ENCODE measurements around the gene LSM12.

DNA sequence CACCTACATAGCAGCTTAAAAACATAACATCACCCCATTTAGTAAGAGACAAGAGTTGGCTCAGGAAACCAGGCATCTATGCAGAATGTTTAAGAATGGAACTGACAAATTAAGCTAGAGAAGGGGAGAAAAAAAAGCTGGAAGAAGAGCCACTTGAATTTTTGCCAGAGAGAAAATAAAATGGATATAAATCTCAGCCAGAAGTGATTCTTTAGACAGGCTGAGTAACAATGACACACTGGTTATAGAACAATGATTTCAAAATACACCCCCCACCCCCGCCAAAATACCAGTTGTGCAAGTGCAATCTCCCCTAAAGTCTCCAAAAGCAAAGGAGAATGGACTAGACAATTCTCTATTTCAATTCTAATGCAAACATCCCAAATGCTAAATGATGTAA, 22.4 kb downstream of the LSM12 start:
- TF ChIP-seq CTCF (IDR thresholded peaks at IDR 0.05; ENCODE audit: borderline replicate concordance, extremely low read depth, low read length, poor library complexity, severe bottlenecking): no peak
- no peak for TF ChIP-seq EZH2 (IDR thresholded peaks at IDR 0.05; ENCODE audit: borderline replicate concordance, low read depth, low read length, severe bottlenecking)

Measured in DND-41 (cell line).